NCI-H226 (cell line): ENCODE results near the gene CNNM4.

Experiments
- DNase-seq: peaks from one replicate; pipeline ENCODE4 v3.0.0-alpha.2; 2015

The CNNM4 gene

GRCh38 chr2:96760036-96760985 lies at the start of gene CNNM4:
Gene CNNM4 (plus strand): TSS chr2:96760902. CDS start chr2:96761000, 98 bp downstream.
- peak; percentile 86 for DNase-seq

GRCh38 chr2:96710985-96711384 lies 49.7 kb upstream of the CNNM4 start:
- DNase-seq: no peak

GRCh38 chr2:96715658-96716057 lies 45.0 kb upstream of the CNNM4 start:
- DNase-seq: no peak

GRCh38 chr2:96716388-96716787 lies 44.3 kb upstream of the CNNM4 start:
- DNase-seq: no peak

GRCh38 chr2:96726131-96726530 lies 34.6 kb upstream of the CNNM4 start:
- no peak for DNase-seq

GRCh38 chr2:96727431-96727830 lies 33.3 kb upstream of the CNNM4 start:
- DNase-seq: no peak

- DNase-seq: no peak
These were observed 31.0 kb upstream of the CNNM4 start for GRCh38 chr2:96729748-96730147.

- DNase-seq: no peak
These were observed 30.5 kb upstream of the CNNM4 start for GRCh38 chr2:96730212-96730611.

GRCh38 chr2:96733931-96734330 lies 26.8 kb upstream of the CNNM4 start:
- DNase-seq: no peak

- no peak for DNase-seq
These were observed 25.7 kb upstream of the CNNM4 start for GRCh38 chr2:96734880-96735583.

- DNase-seq: no peak
These were observed 23.5 kb upstream of the CNNM4 start for GRCh38 chr2:96737251-96737650.

GRCh38 chr2:96737831-96738230 lies 22.9 kb upstream of the CNNM4 start:
- no peak for DNase-seq

GRCh38 chr2:96739076-96739632 lies 21.5 kb upstream of the CNNM4 start:
- no peak for DNase-seq

GRCh38 chr2:96739633-96740428 lies 20.9 kb upstream of the CNNM4 start, which contains the start of gene LMAN2L:
Gene LMAN2L (minus strand): TSS chr2:96740064. CDS start chr2:96740040, 24 bp downstream.
- DNase-seq: peak; percentile 94

GRCh38 chr2:96747061-96747617 lies 13.6 kb upstream of the CNNM4 start:
- no peak for DNase-seq

GRCh38 chr2:96751800-96752199 lies 8.9 kb upstream of the CNNM4 start:
- no peak for DNase-seq

- no peak for DNase-seq
These were observed 6.9 kb upstream of the CNNM4 start for GRCh38 chr2:96753661-96754282.

GRCh38 chr2:96754317-96754716 lies 6.4 kb upstream of the CNNM4 start:
- no peak for DNase-seq

- no peak for DNase-seq
These were observed 3.8 kb upstream of the CNNM4 start for GRCh38 chr2:96756788-96757476.

GRCh38 chr2:96757477-96757860 lies 3.2 kb upstream of the CNNM4 start:
- no peak for DNase-seq

- no peak for DNase-seq
These were observed 1.7 kb upstream of the CNNM4 start for GRCh38 chr2:96758987-96759386.
